ENCODE data around the gene TOX3. TPM values are rescaled to one million over a fixed set of nuclear protein-coding genes. Genes with fewer than 3 reads are reported as not detected.

The TOX3 gene
- total and polyA plus RNA-seq, 2 of the 8 experiments (the other 6 are each of a cell fraction or from before 2014, with no cell fraction given) = 16.7 to 31.2 TPM

- POLR2A ChIA-PET (ENCODE audit: partially characterized antibody) = no interaction called here
- Histone ChIP-seq H4K20me1 (replicated peaks in 1 of 2; ENCODE audit: control insufficient read depth in 1 of 2, insufficient read depth in 2 of 2, low read length in 2 of 2) (no peaks in the 10 kb centered on the region), H3K23ac (ENCODE audit: insufficient read length) (no peak overlapping the region), H3K4ac (replicated peaks; ENCODE audit: insufficient read length, low read depth, low read length) (no peak overlapping the region), H3K27me3 (replicated peaks in 1 of 4; ENCODE audit: control insufficient read depth in 3 of 4, extremely low read depth in 1 of 4, insufficient read depth in 3 of 4, low read length in 3 of 4) (no peaks in the 10 kb centered on the region), H2BK5ac (ENCODE audit: low read depth, low read length) (no peak overlapping the region), H4K5ac (ENCODE audit: insufficient read length, low read depth, low read length) (no peak overlapping the region), H3K4me3 (ENCODE audit: extremely low read depth in 1 of 4, insufficient read depth in 2 of 4, low read depth in 3 of 4, low read length in 4 of 4) (no peak overlapping the region), H3K79me1 (ENCODE audit: low read depth, low read length) (no peaks in the 10 kb centered on the region), H3K9me3 (ENCODE audit: insufficient read depth in 2 of 2, low read depth in 1 of 2, low read length in 1 of 2) (no peaks in the 10 kb centered on the region), H3K4me1 (replicated peaks in 1 of 4; ENCODE audit: control insufficient read depth in 3 of 4, insufficient read depth in 4 of 4, low read length in 3 of 4) (no peaks in the 10 kb centered on the region), H3K27ac (ENCODE audit: low read depth, low read length) (no peak overlapping the region), H3K9ac (replicated peaks in 1 of 4; ENCODE audit: extremely low read depth in 1 of 4, low read depth in 3 of 4, low read length in 3 of 4) (no peak overlapping the region), H2BK120ac (replicated peaks; ENCODE audit: low read depth, low read length) (no peak overlapping the region), H2BK15ac (ENCODE audit: low read length) (0 out of 2 replicates have a peak overlapping the region, but pooled peaks have one; percentile 55), H3K4me2 (ENCODE audit: insufficient read depth in 1 of 2, low read depth in 2 of 2, low read length in 2 of 2) (no peak overlapping the region), H4K8ac (ENCODE audit: extremely low read depth, insufficient read depth, low read length) (no peak overlapping the region), H3K23me2 (ENCODE audit: low read depth, low read length) (no peaks in the 10 kb centered on the region), H2BK12ac (ENCODE audit: low read depth, low read length) (no peak overlapping the region), H2BK20ac (ENCODE audit: low read length) (no peak overlapping the region), H3K56ac (replicated peaks; ENCODE audit: insufficient read length, low read depth, low read length) (no peak overlapping the region), H3K79me2 (ENCODE audit: control insufficient read depth in 1 of 2, insufficient read depth in 2 of 2, low read length in 2 of 2) (no peaks in the 10 kb centered on the region), H4K91ac (replicated peaks; ENCODE audit: insufficient read length, low read length) (no peak overlapping the region), H3K36me3 (ENCODE audit: control insufficient read depth in 2 of 4, insufficient read depth in 4 of 4, low read length in 3 of 4) (no peaks in the 10 kb centered on the region), H3K18ac (ENCODE audit: extremely low read depth, low read length) (no peak overlapping the region), H2AK5ac (ENCODE audit: low read depth, low read length) (no peak overlapping the region), H2AFZ (ENCODE audit: low read length) (peak overlapping the region; percentile 81; the same call in 1 of the 2 replicates), H3K14ac (ENCODE audit: insufficient read length) (no peak overlapping the region)
- no peak for DNase-seq (ENCODE audit: low read depth in 1 of 2, low spot score in 2 of 2)
- FAIRE-seq = peak; percentile 28
- 89% methylated on average over 1 of the region's 1 CpG; no CpG with 5 or more reads in 1 of the 2 experiments for WGBS, 2 experiments (ENCODE audit: extremely low coverage in 1 of 2, insufficient coverage in 1 of 2, insufficient read length in 1 of 2, insufficient replicate concordance in 2 of 2, low coverage in 1 of 2, low lambda C conversion rate in 2 of 2, missing lambda C conversion rate in 1 of 2)
- CTCF ChIA-PET (ENCODE audit: partially characterized antibody) = interaction anchor here (0.6 kb wide), 1 partner anchor 155 kb away, joined by 3 read pairs; no protein-coding TSS in a partner anchor
- TF ChIP-seq RXRA (IDR thresholded peaks at IDR 0.05; ENCODE audit: insufficient read depth, low read depth, low read length) (no peak), TAF7 (optimal IDR thresholded peaks at IDR 0.05; ENCODE audit: borderline replicate concordance, low read depth, low read length) (no peak), E2F6 (IDR thresholded peaks at IDR 0.05) (peak; percentile 62; the same call in 1 of the 2 replicates), EGR1 (IDR thresholded peaks at IDR 0.05; ENCODE audit: borderline replicate concordance, low read depth, low read length) (no peak), PHF8 (conservative IDR thresholded peaks at IDR 0.05; ENCODE audit: low read depth, low read length) (no peak)
These were observed 147.8 kb downstream of the TOX3 start for GRCh38 chr16:52399116-52399515.

Data from H1 (cell line).